ENCODE results near the gene STK24.
A peak's percentile ranks its signal among the peaks of the same experiment; 100 is the strongest.
"Not testable (repeated sequence)": the region's sequence is repeated elsewhere in the genome, so short reads cannot be mapped to it uniquely, and the experiment has no call there.

STK24 gene

DNA sequence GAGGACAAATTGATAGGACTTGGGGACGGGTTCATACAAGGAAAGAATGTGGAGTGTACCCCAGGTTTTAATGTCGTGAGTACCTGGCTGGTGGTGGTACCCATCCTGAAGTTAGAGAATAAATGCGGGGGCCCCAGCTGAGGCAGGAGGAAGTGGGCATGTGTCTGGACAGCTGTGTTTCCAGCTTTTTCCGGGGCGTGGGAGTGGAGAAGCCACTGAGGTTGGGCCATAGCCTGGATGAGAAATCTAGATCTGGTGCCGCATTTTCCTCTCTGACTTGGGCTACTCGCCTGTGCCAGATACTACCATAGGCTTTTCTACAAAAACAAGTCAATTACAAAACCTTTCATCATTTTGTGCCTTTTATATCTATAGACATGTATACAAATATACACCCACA lies 147.4 kb downstream of the STK24 start:
- DNase-seq = no peak

- DNase-seq = no peak
Measured at GRCh38 chr13:98429081-98429480, 147.8 kb downstream of the STK24 start.

GRCh38 chr13:98428256-98428966 lies 148.5 kb downstream of the STK24 start:
- no peak for DNase-seq

DNA sequence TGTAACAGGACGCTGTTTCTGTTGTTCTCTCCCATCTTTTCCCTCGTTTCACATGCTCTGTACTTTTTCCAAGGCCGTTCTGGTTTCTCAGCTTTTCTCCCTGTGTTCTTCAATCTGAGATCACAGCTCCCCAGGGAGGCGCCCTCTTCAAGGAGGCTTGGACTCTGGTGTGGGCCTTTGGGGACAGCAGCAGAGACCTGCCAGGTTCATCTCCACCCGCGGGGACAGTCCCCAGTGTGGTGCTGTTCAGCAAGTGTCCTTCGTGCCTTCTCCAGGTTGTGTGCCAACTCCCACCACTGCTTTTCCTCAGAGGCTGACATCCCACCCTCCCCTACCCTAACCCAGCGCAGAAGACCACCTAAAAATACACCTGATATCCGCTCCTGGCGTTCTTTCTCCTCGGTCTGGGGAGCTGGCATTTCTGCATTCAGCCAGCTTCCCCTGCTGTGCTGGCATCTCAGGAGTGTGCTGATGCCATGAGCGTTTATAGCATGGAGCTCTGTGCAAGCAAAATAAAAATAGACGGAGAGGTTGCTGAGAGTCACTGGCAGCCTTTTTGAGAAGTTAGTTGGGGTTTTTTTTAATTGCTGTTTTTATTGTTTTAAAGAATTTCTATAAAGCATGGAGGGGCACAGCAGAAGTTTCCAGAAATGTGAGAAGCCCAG lies 149.4 kb downstream of the STK24 start:
- DNase-seq = no peak

DNA sequence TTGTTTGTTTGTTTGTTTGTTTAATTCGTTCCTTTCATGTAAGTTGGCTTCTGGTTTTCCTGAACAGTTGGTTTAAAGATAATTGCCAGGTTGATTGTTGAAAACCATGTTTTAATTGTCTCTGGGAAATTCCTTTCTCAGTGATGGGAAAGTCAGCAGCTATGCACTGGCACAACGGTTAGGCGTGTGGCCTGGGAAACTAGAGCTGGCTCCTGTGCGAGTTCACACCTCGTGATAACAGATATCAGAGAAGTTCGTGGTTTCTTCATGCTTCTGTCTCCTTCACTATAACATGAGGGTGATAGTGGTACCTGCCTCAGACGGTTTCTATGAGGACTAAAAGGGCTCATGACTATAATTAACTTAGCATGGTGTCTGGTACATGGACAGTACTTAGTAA lies 153.5 kb downstream of the STK24 start:
- no peak for DNase-seq

DNA sequence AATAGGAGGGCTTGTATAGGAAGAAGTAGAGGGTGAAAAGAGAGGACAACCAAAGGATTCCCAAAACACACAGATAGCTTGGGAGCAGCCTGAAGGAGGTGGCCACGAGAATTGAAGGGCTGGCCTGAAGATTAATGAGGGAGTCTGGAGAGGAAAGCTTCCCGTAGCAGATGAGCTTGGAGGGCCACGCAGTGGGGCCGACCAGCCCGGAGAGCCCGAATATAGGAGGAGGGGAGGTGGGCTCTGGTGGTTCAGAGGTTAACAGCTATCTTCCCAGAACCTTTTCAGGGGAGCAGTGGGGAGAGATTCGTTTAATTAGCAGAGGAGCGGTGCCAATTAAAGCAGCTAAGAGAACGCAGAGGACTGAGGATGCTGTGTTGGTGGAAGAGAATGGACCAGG lies 154.9 kb downstream of the STK24 start:
- no peak for DNase-seq

- no peak for DNase-seq
Measured at GRCh38 chr13:98420554-98421175, 156.2 kb downstream of the STK24 start.

DNA sequence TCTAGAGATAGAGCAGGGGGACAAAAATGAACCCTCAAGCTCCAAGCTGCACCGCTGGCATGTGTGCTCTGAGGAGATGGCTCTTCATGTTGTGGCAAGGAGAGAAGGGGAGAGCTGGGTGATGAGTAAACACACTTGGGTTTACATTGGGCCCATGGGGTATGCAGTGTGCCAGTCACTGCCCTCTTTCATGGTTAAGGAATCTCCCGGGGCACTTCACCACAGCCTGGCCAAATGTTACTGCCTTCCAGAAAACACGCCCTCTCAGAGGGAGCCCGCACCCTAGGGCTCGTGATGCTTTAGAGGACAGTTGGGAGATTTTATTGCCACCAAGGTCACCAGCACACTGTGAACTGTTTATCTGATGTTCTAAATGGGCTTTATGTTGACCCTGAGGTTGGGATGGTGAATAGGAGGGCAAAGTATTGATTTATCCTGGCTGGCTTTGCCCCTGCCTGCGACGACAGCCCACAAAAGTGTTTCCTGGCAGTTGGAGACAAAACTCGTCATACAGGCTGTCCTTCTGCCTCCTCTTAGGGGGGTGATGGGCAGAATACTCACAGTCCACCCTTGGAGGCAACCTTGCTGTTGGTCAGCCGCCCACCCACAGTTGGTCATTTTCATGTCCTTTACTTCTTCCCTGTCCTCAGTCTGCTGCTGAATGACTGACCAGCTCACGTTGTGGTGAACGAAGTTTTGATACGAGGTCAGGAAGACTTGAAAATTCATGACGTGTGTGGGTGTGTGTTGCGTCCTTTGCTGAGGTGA lies 156.9 kb downstream of the STK24 start:
- DNase-seq = no peak

DNA sequence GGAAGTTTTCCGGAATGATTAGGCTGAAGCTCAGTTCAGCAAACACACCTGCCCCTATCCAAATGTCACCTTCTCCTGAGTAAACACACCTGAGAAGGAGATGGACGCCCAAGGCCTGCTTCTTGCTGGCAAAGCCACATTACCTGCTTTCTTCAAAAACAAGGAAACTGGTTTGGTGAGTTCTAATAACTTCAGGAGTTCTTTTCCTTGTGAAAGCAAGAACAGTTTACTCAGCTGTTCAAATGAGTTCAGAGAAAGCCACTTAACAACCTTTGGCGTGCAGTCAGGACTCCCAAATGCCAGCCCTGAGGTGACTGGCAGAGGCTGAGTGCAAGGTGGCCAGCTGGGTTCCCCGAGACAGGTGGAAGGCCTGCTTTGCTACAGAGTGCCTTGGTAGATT lies 160.5 kb downstream of the STK24 start:
- peak; percentile 53 to 95 for DNase-seq

- no peak for DNase-seq
Measured at GRCh38 chr13:98415326-98416070, 161.4 kb downstream of the STK24 start.

- DNase-seq = no peak
Measured at GRCh38 chr13:98413796-98414195, 163.1 kb downstream of the STK24 start.

- not testable (repeated sequence) for DNase-seq
Measured at GRCh38 chr13:98413278-98413677, 163.6 kb downstream of the STK24 start.

DNA sequence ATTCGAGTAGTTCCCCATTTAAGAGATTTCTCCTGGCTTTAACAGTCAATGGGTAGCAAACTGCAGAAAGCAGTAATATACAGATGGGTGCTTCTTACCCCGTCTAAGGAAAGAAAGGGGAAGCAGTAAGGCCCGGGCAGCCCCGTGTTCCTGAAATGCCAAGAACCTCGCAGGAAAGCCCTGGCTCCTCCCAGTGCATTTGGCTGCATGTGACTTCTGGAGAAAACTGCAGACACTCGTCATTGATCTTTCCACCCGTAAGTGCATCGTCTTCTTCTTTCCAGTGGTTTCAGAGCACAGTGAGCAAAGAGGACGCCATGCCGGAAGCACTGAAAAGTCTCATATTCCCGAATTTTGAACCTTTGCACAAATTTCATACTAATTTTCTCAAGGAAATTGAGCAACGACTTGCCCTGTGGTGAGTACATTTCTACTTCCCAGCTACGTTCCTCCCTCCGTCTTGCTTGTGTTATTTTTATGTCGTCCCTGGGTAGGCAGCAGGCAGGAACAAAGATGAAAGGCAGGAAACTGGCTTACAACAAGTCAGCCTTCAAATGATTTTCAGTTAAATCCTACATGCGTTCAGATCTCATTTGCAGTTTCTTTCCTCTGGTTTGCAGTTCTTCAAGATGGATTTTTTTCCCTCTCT lies 165.2 kb downstream of the STK24 start:
- no peak for DNase-seq

DNA sequence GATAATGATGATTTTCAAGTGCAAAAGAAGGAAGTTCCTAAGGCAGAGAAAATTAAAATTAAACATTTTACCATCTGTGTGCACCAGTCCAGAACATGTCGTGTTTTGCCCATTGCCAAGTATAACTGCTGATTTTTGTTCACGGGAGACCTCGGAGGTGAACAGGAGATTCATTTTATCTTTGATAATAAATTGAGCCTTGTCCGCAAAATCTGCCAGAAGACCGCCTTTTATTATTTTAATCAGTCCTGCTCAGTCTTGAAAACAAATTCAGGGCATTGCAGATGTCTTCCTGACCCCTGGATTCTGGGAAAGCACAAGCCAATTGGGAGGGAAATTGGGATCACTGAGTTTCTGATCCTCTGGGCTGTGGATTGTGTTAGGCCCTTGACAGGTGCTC lies 165.9 kb downstream of the STK24 start:
- DNase-seq = no peak

- DNase-seq = no peak
Measured at GRCh38 chr13:98410612-98411011, 166.3 kb downstream of the STK24 start.

DNA sequence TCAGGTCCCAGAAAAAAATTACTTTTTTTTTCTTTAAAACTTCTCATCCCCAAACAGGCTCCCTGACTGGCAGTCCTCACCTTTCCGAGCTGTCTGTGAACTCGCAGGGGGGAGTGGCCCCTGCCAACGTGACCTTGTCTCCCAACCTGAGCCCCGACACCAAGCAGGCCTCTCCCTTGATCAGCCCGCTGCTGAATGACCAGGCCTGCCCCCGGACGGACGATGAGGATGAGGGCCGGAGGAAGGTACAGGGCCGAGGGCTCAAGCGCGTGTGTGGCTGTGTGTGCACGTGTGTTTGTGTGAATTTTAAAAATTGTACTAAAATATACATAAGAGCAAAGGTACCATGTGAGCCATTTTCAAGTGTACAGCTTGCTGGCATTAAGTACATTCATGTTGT lies 167.6 kb downstream of the STK24 start:
- DNase-seq = no peak

DNA sequence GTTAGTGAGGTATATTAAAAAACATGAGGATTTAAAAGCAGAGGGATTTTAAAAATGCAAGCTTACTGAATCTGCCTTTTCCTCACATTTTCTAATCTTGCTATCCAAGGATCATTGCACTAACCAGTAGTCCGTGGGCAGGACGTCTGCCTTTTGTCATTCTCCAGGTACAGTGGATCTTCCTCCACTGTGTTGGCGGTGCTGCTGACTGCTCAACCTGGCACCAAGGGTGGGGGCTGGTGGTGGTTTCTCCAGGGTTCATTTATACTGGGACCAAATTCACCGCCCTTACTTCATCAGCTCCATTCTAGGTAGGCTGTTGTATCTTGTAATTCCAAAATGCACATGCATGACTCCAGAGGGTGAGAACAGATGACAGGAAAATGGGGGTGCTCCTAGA lies 169.3 kb downstream of the STK24 start:
- DNase-seq = no peak

DNA sequence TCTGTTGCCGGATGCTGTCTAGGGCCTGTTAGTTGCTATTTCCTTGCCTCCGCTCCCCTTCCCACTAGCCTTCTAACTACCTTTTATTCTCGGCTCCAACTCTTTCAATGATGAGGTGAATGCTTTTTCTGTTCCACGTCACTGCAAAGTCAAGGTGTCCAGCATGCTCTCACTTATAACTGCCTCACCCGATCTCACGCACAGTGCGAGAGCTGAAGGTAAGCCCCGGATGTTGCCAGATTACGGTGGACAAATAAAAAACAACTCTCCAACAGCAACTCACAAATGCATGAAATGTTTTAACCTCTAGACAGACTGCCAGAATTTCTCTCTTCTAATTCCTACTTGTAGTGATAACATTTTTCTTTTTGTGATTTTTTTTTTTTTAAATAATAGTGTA lies 169.9 kb downstream of the STK24 start:
- no peak for DNase-seq

GRCh38 chr13:98406427-98406826 lies 170.5 kb downstream of the STK24 start:
- DNase-seq = no peak

GRCh38 chr13:98405690-98406344 lies 171.1 kb downstream of the STK24 start:
- DNase-seq = peak; percentile 76 to 94

DNA sequence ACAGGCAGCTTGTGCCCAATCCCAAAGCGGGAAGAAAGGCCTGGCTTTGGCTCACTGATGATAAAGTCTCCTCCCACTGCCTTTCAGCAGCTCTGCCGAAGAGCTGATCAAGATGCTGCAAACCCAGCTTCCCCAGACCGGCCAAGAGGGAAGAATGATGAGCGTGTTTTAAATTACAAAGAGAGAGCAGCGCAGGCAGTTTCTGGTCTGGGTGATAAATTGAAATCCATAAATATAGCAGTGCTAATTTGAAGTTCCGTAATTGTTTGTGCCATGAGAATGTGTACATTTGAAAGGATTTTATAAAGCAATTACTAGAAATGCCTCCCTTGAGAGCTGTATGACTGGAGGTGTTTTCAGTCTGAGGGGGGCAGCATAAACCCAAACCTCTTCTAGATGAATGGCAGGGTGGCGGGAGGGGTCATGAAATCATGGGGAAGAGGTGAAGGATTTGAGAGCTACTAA lies 171.8 kb downstream of the STK24 start:
- peak; percentile 68 to 81 for DNase-seq

DNA sequence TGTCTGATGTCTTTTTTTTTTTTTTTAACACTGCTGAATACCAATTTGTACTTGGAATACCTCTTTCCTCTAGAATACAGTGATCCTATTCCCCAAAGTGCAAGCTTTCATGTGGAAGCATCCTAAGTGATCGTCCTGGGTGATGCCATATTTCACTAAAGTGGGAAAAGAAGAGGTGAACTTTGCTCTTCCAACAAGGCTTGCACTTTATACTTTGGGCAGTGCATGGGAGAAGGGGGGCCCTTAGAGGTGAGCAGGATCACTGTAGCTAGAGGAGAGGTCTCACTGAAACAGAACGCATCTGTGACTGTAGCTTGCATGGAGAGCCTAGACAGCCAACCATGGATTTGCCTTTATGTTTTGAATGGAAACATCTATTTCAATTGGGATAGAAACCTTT lies 173.8 kb downstream of the STK24 start:
- DNase-seq = no peak
